ENCODE measurements around the gene LGI2.

Gene LGI2

GRCh38 chr4:25007598-25007997, 23.1 kb downstream of the LGI2 start:
- DNase-seq = no peak
- in situ Hi-C loops (cut with MboI; ENCODE audit: low pct_unique_long_range_greater_than_20kb, low sequenced_read_pairs) = no loop called here

- DNase-seq = no peak
- in situ Hi-C loops (cut with MboI; ENCODE audit: low pct_unique_long_range_greater_than_20kb, low sequenced_read_pairs) = no loop called here
Measured at GRCh38 chr4:25002681-25003080, 28.1 kb downstream of the LGI2 start.

- in situ Hi-C loops (cut with MboI; ENCODE audit: low pct_unique_long_range_greater_than_20kb, low sequenced_read_pairs) = no loop called here
- DNase-seq = no peak
Measured at GRCh38 chr4:25001509-25001908, 29.2 kb downstream of the LGI2 start.

- no peak for DNase-seq
- in situ Hi-C loops (cut with MboI; ENCODE audit: low pct_unique_long_range_greater_than_20kb, low sequenced_read_pairs) = no loop called here
Measured at GRCh38 chr4:25000639-25001038, 30.1 kb downstream of the LGI2 start.

- DNase-seq = peak; percentile 47
- in situ Hi-C loops (cut with MboI; ENCODE audit: low pct_unique_long_range_greater_than_20kb, low sequenced_read_pairs) = no loop called here
Measured at GRCh38 chr4:24999392-25000089, 31.2 kb downstream of the LGI2 start.

GRCh38 chr4:24995346-24995919, 35.3 kb downstream of the LGI2 start:
- DNase-seq = no peak
- in situ Hi-C loops (cut with MboI; ENCODE audit: low pct_unique_long_range_greater_than_20kb, low sequenced_read_pairs) = no loop called here

DNA sequence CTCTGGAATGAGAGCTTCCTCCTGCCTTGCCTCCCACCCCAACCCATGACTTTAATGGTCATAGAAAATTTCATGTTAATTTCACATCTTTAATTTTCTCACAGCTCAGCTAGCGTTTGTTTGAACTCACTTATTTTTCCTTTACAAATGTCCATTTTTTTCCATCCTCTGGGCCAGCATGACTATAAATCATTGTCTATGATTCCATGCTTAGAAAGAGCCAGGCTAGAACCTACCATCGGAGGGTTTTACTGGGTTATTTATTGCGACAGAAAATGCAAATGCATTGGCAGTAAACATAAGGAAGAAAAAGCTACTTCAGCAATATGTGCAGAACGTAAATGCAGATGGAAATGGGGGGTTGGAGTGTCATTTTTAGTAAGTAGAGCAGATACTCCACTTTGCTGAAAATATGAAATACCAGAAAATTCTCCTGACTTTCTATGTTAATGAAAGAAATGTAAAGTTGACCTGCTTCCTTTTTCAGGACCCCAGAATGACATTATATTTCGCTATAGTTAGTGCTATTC, 37.1 kb downstream of the LGI2 start:
- in situ Hi-C loops (cut with MboI; ENCODE audit: low pct_unique_long_range_greater_than_20kb, low sequenced_read_pairs) = no loop called here
- DNase-seq = no peak

- no peak for DNase-seq
- in situ Hi-C loops (cut with MboI; ENCODE audit: low pct_unique_long_range_greater_than_20kb, low sequenced_read_pairs) = no loop called here
Measured at GRCh38 chr4:24992968-24993367, 37.8 kb downstream of the LGI2 start.

GRCh38 chr4:24991015-24991414, 39.7 kb downstream of the LGI2 start:
- no peak for DNase-seq
- in situ Hi-C loops (cut with MboI; ENCODE audit: low pct_unique_long_range_greater_than_20kb, low sequenced_read_pairs) = no loop called here

DNA sequence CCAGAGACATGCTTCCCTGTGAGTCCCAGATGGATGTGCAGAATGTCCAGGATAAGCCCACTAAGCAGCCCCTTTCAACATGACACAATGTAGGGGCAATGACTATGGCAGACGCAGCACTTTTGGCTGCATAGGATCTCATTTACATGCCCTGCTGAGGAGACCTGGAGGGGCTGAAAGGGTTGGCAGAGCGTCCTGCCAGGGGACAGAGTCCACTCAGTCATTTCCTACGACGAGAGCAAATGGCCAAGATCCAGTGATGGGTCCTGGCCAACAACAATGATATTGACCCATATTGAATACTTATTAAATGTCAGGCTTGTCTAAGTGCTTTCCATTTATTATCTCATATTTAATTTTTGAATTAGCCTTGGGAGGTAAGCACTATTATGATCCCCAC, 41.4 kb downstream of the LGI2 start:
- in situ Hi-C loops (cut with MboI; ENCODE audit: low pct_unique_long_range_greater_than_20kb, low sequenced_read_pairs) = no loop called here
- DNase-seq = no peak

- in situ Hi-C loops (cut with MboI; ENCODE audit: low pct_unique_long_range_greater_than_20kb, low sequenced_read_pairs) = no loop called here
- peak; percentile 54 for DNase-seq
Measured at GRCh38 chr4:24988776-24989175, 42.0 kb downstream of the LGI2 start.

DNA sequence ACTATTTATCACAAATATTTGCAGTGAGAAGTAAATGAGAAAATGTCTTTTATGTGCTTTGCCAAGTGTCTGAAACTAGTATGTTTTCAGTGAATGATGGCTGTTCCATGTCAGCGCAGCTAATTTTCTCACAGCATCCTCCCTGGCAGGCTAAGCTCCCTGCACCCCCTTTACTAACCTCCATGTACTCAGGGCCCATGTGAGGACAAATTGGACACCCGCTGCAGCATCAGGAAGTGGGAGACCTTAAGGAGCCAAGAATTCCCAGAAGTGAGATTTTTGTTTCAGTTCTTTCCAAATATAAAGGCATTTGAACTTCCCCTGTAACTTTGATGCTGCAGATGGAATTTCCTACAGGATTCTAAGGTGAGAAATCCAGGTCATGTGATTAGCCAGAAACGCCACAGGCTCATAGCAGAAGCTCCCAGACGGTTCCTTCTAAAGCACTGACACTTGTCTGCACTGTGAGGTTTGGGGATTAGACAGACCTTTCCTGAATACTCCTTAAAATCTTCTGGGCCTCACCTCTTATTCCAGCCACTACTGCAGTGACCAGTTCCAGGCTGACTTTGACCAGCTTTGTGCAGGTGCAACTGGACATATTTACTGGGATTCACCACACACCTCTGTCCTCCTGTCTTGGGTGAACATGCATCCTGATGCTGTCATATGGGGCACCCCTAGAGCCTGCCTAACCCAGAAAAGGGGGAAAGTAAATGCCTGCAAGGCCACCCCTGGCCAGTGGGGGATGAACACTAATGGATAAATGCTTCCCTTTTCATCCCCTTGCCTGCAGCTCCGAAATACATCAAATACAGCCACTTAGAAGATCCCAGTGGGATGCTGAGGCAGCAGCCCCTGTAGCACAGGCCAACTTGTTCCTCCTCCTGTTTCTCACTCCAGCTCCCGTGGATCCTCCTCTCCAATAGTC, 45.9 kb downstream of the LGI2 start:
- DNase-seq = no peak
- in situ Hi-C loops (cut with MboI; ENCODE audit: low pct_unique_long_range_greater_than_20kb, low sequenced_read_pairs) = no loop called here

DNA sequence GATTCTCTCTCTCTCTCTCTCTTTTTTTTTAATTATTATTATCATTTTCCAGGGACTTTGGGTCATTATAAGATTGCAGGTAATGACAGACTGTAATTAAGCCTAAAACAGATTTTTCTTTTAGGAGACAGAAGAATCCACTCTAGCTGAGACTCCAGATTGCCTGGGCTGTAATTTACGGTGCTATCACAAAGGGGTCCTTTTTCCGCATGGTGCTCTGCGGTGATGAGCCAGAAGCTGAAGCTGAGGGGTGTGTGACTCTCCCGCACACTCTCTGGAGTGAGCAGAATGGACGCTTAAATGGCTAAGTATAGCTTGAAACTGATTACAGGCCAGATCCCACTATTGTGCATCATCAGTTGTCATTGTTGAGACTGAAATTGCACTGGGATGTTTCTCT, 50.0 kb downstream of the LGI2 start:
- in situ Hi-C loops (cut with MboI; ENCODE audit: low pct_unique_long_range_greater_than_20kb, low sequenced_read_pairs) = no loop called here
- DNase-seq = no peak

GRCh38 chr4:24980064-24980690, 50.6 kb downstream of the LGI2 start:
- in situ Hi-C loops (cut with MboI; ENCODE audit: low pct_unique_long_range_greater_than_20kb, low sequenced_read_pairs) = no loop called here
- DNase-seq = peak; percentile 94

- DNase-seq = peak; percentile 90
- in situ Hi-C loops (cut with MboI; ENCODE audit: low pct_unique_long_range_greater_than_20kb, low sequenced_read_pairs) = no loop called here
Measured at GRCh38 chr4:24979554-24979953, 51.2 kb downstream of the LGI2 start.

DNA sequence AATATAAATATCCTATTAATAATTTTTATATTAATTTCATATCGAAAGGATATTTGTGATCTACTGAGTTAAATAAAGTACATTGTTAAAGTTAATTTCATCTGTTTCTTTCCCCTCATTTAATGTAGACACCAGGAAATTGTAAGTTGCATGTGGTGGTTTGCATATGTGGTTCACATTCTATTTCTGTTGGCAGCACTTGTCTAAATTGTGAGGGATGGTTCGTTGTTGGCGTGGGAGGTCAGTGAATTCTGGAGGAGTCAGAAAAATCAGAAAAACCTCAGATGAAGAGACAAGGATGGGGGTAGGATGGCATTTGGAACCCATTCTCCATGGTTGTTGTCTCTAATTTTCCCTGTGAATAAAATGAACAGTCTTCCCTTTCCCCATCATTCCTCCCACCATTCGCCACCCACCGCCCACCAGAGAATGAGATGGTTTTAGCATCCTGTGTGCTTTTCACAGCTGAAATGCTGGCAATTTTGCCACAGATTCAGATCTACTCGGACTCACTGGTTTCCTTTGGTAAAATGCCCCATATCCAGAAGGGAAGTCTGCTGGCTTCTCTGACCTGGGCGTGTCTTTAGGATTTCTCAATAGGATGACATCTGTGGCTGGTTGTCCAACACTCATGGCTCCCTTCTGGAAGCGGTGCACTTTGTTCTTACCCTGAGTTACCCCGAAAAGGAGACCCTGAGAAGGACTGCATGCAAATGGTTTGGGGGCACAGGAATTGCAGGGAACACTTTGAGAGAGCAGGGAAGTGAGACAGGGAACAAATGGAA, 52.3 kb downstream of the LGI2 start:
- DNase-seq = peak; percentile 57
- in situ Hi-C loops (cut with MboI; ENCODE audit: low pct_unique_long_range_greater_than_20kb, low sequenced_read_pairs) = no loop called here

DNA sequence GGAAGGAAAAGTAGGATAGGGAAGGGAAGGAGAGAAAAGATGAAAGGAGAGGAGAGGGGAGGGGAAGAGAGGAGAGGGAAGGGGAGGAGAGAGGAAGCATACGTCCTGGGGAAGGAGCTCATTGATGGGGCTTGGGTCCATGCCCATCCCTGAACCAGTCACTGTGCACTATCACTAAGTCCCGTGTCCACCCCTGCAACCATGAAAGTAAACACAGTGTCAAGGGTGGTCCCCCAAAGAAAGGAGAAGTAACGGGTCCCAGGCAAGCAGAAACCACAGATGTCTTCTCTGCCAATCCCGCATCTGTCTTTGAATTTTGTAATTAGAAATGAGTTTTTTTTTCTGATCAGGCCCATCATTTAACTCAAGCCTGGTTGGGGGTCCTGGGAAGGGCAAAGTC, 55.2 kb downstream of the LGI2 start:
- in situ Hi-C loops (cut with MboI; ENCODE audit: low pct_unique_long_range_greater_than_20kb, low sequenced_read_pairs) = no loop called here
- peak; percentile 52 for DNase-seq

DNA sequence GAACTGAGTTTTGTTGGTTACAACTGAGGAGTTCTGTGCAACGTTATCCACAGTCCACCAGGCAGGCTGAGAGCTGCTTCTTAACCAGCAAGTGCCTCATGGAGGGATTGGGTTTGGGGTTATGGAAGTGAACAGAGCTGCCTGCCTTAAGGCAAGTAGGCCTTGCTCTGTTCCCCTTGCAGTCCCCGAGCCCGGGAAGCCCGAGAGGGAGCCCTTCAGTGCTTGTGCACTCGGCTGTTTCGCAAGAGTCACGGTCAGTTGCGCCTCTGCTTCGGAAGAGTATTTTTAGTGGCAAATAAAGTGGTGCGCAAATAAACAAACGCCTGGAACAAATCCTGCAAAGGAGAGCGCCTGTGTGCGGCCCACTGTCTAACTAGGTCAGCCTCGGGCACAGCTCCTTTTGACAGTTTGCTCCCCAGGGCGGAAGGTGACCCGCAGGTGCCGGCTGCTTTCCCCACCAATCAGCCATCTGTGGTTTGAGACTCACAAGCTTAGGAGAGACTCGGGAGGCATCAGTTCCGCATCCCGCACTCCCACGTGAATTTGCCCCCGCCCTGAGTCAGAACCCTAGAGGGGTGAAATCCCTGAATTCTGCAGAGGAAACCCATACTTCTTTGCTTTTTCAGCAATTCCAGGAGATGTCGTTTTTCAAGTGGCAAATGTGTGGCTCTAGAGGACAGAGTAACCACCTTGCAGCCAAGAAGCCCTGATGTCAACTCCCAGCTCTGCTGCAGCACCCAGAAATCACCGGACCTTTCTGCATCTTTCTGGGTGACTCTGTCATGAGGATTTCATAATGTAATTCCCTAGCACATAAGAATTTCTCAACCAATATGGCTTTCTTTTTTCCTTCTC, 56.8 kb downstream of the LGI2 start:
- in situ Hi-C loops (cut with MboI; ENCODE audit: low pct_unique_long_range_greater_than_20kb, low sequenced_read_pairs) = no loop called here
- peak; percentile 82 for DNase-seq

All from KBM-7 (cell line).